Activated naive CD4-positive, alpha-beta T cell treated with anti-CD3 and anti-CD28 coated beads for 36 hours (primary cell): ENCODE measurements around the gene PRKN. TPM values are rescaled to one million over a fixed set of nuclear protein-coding genes. Genes with fewer than 3 reads are reported as not detected.

Experiments used
- CTCF ChIA-PET: fragments of 350-600 bp; sonication (Branson Sonifier 250); formaldehyde crosslinking; loops from one replicate; lab custom pipeline; 2021; ENCODE audit warnings: antibody characterized with exemption; lab: Charles Lee
- DNase-seq: peaks from one replicate; pipeline ENCODE4 v3.0.0-alpha.2; 2020
- H3K27ac Mint-ChIP-seq: one replicate; pipeline ENCODE4 v1.8.0; 2021; ENCODE audit warnings: mild to moderate bottlenecking, mixed read lengths
- H3K27me3 Mint-ChIP-seq: one replicate; pipeline ENCODE4 v1.8.0; 2021; ENCODE audit warnings: low read depth, mixed read lengths
- H3K36me3 Mint-ChIP-seq: one replicate; pipeline ENCODE4 v1.8.0; 2021; ENCODE audit warnings: low read depth, mixed read lengths
- H3K4me1 Mint-ChIP-seq: one replicate; pipeline ENCODE4 v1.8.0; 2021; ENCODE audit warnings: low read depth, mixed read lengths
- H3K4me3 Mint-ChIP-seq: one replicate; pipeline ENCODE4 v1.8.0; 2021; ENCODE audit warnings: mild to moderate bottlenecking, moderate library complexity, mixed read lengths
- H3K9me3 Mint-ChIP-seq: one replicate; pipeline ENCODE4 v1.8.0; 2021; ENCODE audit warnings: mixed read lengths
- intact Hi-C: fragments of 100-400 bp; cut with micrococcal nuclease; formaldehyde crosslinking; loops from one replicate; pipeline ENCODE4 v1.15.1; 2023
- total RNA-seq, 2 experiments: library from RNA; stranded (reverse); gene quantifications; one replicate each; pipeline ENCODE4 v1.2.3, GENCODE V29; 2021

The PRKN gene
- total RNA-seq, 2 experiments from 2014 or later: 0.33 to 0.72 TPM

DNA sequence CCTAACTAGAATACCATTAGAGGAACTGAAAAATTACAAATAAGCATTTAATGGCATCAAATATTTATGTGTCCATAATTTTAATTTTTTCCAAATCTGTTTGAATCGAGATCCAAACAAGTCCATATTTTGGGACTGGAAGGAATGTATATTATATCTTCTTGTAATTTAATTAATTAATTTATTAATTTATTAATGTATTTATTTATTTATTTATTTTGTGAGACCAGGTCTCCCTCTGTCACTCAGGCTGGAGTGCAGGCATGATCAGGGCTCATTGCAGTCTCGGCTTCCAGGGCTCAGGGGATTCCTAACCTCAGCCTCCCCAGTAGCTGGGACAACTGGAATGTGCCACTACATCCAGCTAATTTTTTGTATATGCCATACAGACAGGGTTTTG lies 453.6 kb downstream of the PRKN start:
- no peaks in the 10 kb centered on the region for H3K27me3 Mint-ChIP-seq
- no peak for DNase-seq
- no peaks in the 10 kb centered on the region for H3K36me3 Mint-ChIP-seq
- CTCF ChIA-PET: no interaction called here
- no peaks in the 10 kb centered on the region for H3K9me3 Mint-ChIP-seq
- no peaks in the 10 kb centered on the region for H3K4me1 Mint-ChIP-seq
- H3K4me3 Mint-ChIP-seq: no peak overlapping the region
- intact Hi-C loops: no loop called here
- no peak overlapping the region for H3K27ac Mint-ChIP-seq

- intact Hi-C loops: no loop called here
- CTCF ChIA-PET: no interaction called here
- Mint-ChIP-seq H3K27me3 (no peaks in the 10 kb centered on the region), H3K36me3 (no peaks in the 10 kb centered on the region), H3K27ac (no peak overlapping the region), H3K4me3 (no peak overlapping the region), H3K4me1 (no peaks in the 10 kb centered on the region), H3K9me3 (no peaks in the 10 kb centered on the region)
- no peak for DNase-seq
Observed at GRCh38 chr6:162271922-162272321, 455.6 kb downstream of the PRKN start.

DNA sequence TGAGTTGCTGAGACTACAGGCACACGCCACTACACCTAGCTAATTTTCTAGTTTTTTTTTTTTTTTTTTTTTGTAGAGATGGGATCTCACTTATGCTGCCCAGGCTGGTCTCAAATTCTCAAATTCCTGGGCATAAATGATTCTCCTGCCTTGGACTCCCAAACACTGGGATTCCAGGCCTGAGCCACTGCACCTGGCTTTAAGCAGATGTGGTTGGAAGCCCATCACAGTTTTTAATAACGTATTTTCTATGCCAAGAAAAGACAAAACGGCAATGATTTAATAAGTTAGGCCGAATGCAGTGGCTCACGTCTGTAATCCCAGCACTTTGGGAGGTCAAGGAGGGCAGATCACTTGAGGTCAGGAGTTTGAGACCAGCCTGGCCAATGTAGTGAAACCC lies 456.6 kb downstream of the PRKN start:
- H3K4me3 Mint-ChIP-seq: no peak overlapping the region
- H3K9me3 Mint-ChIP-seq: no peaks in the 10 kb centered on the region
- DNase-seq: no peak
- H3K27ac Mint-ChIP-seq: no peak overlapping the region
- CTCF ChIA-PET: no interaction called here
- H3K27me3 Mint-ChIP-seq: no peaks in the 10 kb centered on the region
- no peaks in the 10 kb centered on the region for H3K4me1 Mint-ChIP-seq
- H3K36me3 Mint-ChIP-seq: no peaks in the 10 kb centered on the region
- intact Hi-C loops: no loop called here

DNA sequence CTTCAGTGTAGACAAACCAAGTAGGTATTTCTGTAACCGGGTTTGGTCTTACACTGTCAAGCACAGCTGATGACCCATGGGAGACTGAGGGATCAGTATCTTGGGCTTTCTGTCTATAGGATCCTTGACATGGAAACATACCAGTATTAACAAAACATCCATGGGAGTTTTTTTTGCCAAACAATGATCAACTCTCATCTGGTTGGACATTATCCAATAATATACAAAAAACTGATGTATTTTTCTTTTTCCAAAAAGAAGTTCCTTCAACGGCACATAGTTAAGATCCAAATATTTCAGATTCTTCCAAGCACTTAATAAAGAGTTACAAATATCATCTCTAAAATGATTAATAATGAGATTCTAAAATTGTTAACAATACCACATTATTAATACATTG lies 459.9 kb downstream of the PRKN start:
- no peak for DNase-seq
- H3K4me1 Mint-ChIP-seq: no peaks in the 10 kb centered on the region
- H3K36me3 Mint-ChIP-seq: no peaks in the 10 kb centered on the region
- intact Hi-C loops: no loop called here
- no peak overlapping the region for H3K27ac Mint-ChIP-seq
- H3K9me3 Mint-ChIP-seq: no peaks in the 10 kb centered on the region
- H3K27me3 Mint-ChIP-seq: no peaks in the 10 kb centered on the region
- CTCF ChIA-PET: no interaction called here
- H3K4me3 Mint-ChIP-seq: no peak overlapping the region

DNA sequence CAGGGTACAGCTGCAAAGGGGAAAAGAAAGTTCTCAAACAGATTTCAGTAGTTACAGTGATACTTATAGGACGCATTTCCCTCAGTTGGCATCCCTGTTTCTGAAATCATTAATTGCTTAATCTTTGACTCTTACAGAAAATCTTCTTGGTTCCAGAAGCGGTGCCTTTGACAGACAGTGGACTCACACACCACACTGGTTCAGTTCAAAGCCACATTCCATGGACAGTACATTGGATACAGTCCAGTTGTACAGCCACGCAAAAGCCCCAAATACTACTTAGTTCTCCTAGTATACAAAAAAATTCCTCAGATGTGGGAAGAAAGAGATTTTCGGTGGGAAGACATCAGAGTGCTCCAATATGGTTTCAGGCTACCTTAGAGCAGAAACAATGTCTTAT lies 460.4 kb downstream of the PRKN start:
- Mint-ChIP-seq H3K27me3 (no peaks in the 10 kb centered on the region), H3K9me3 (no peaks in the 10 kb centered on the region), H3K4me1 (no peaks in the 10 kb centered on the region), H3K4me3 (no peak overlapping the region), H3K27ac (no peak overlapping the region), H3K36me3 (peaks cover 2% of the 10 kb centered on the region)
- DNase-seq: no peak
- intact Hi-C loops: no loop called here
- CTCF ChIA-PET: no interaction called here

DNA sequence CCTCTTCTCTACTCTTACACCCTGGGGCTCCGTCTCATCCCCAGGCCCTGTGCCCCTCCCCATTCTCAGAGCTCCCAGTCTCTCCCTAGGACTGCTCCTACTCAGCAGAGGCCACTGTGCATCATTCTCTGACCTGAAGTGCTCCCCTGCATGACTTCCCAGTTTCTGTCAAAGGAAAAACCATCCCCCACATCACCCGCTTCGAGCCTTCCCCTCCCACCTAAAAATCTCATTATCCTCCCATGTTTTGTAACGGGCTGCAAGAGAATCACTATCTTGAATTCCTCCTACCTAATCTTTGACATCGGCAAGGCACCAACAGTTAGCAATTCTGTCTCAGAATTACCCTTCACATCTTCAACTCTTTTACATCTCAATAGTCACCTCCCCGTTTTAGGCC lies 463.0 kb downstream of the PRKN start:
- CTCF ChIA-PET: no interaction called here
- H3K9me3 Mint-ChIP-seq: no peaks in the 10 kb centered on the region
- no peak for DNase-seq
- no peaks in the 10 kb centered on the region for H3K4me1 Mint-ChIP-seq
- H3K27ac Mint-ChIP-seq: no peak overlapping the region
- H3K4me3 Mint-ChIP-seq: no peak overlapping the region
- H3K27me3 Mint-ChIP-seq: no peaks in the 10 kb centered on the region
- H3K36me3 Mint-ChIP-seq: peaks cover 2% of the 10 kb centered on the region
- intact Hi-C loops: no loop called here

DNA sequence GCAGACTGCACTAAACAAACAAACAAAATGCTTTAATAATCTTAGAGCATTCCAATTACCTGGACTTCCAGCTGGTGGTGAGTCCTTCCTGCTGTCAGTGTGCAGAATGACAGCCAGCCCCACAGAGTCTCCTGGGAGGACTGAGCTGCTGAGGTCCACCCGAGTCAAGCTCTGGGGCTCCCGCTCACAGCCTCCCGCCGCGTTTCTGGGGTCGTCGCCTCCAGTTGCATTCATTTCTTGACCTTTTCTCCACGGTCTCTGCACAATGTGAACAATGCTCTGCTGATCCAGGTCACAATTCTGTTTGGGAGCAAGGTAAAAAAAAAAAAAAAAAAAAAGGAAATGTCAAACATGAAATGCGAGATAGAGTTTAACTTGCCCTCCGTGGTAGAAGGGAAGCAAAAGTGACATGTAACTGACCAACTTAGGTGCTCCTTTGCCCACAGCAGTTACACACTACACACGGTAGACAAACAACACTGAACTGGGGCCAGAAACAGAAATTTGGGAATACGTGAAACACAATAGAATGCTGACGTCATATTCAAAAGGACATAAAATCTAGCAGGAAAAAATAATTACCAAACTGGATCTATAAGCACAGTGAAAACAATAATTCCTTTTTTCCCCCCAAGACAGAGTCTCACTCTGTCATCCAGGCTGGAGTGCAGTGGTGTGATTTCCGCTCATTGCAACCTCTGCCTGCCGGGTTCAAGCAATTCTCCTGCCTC lies 464.9 kb downstream of the PRKN start:
- H3K4me1 Mint-ChIP-seq: no peaks in the 10 kb centered on the region
- H3K4me3 Mint-ChIP-seq: no peak overlapping the region
- CTCF ChIA-PET: no interaction called here
- intact Hi-C loops: no loop called here
- H3K27ac Mint-ChIP-seq: no peak overlapping the region
- no peaks in the 10 kb centered on the region for H3K27me3 Mint-ChIP-seq
- peaks cover 4% of the 10 kb centered on the region for H3K36me3 Mint-ChIP-seq
- H3K9me3 Mint-ChIP-seq: no peaks in the 10 kb centered on the region
- DNase-seq: no peak

DNA sequence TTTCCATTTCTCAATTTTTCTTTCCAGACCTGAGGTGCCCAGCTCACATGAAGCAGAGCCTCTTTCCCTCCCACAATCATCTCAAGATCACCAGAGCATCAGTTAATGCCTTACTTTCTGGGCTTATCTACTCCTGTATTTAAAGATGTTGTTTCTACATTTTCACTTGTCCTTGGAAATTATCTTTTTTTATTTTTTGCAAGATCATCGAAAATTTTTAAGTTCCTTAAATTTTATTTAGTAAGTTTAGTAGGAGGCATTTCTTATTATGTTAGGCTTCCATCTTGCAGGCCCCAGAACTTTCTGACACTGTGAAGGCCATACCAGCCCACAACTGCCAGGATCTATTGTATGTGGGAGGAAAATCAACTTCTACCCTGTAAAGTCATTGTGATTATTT lies 466.0 kb downstream of the PRKN start:
- Mint-ChIP-seq H3K4me1 (no peaks in the 10 kb centered on the region), H3K9me3 (no peaks in the 10 kb centered on the region), H3K36me3 (peaks cover 6% of the 10 kb centered on the region), H3K4me3 (no peak overlapping the region), H3K27me3 (no peaks in the 10 kb centered on the region), H3K27ac (no peak overlapping the region)
- intact Hi-C loops: no loop called here
- CTCF ChIA-PET: no interaction called here
- DNase-seq: no peak

DNA sequence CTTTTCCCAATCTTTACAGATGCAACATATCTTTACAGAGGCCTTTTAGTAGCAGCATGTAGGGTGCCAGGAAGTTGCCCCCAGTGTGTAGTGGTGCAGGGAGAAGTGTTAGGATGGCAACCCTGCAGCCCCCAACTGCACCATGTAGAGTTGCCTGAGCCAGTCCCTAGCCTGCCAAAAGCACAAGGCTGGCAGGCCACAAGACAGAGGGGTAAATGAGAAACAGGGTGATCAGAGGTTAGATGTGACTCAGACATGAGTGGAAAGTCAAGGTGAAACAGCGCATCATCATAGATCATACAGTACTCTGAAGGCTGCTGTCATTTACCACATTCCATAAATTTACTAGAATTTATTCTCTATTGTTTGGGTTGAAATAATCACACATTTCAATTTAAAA lies 467.5 kb downstream of the PRKN start:
- no peak overlapping the region for H3K27ac Mint-ChIP-seq
- intact Hi-C loops: no loop called here
- DNase-seq: peak; percentile 5

DNA sequence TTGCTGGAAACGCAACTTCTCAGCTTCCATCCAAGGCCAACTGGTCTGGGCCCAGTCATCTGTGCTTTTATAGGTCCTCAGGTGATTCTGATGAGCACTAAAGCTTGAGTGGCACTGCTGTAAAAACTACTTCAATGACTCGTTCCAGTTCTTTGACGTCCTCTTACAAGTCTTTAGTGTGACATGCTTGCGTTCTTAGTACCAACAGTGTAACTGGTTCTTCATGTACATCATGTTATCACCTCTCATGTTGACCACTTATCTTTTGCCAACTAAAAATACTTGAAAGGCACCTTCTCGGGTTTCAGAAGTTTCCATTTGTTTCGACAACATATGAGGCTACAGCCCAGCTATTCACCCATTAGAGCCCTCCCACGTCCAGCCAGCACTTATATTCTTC lies 468.9 kb downstream of the PRKN start:
- DNase-seq: no peak
- CTCF ChIA-PET: interaction anchor here (0.5 kb wide), 1 partner anchor 23 kb away, joined by 3 read pairs; no protein-coding TSS in a partner anchor
- H3K36me3 Mint-ChIP-seq: peaks cover 6% of the 10 kb centered on the region
- no peaks in the 10 kb centered on the region for H3K4me1 Mint-ChIP-seq
- intact Hi-C loops: no loop called here
- H3K9me3 Mint-ChIP-seq: no peaks in the 10 kb centered on the region
- H3K4me3 Mint-ChIP-seq: no peak overlapping the region
- H3K27me3 Mint-ChIP-seq: no peaks in the 10 kb centered on the region
- H3K27ac Mint-ChIP-seq: no peak overlapping the region

More for the DNA sequence above, 467.5 kb downstream of the PRKN start:
- H3K27me3 Mint-ChIP-seq: no peaks in the 10 kb centered on the region
- CTCF ChIA-PET: no interaction called here
- H3K4me3 Mint-ChIP-seq: no peak overlapping the region
- H3K4me1 Mint-ChIP-seq: no peaks in the 10 kb centered on the region
- H3K36me3 Mint-ChIP-seq: peaks cover 6% of the 10 kb centered on the region
- no peaks in the 10 kb centered on the region for H3K9me3 Mint-ChIP-seq

- Mint-ChIP-seq H3K4me1 (no peaks in the 10 kb centered on the region), H3K27ac (no peak overlapping the region), H3K9me3 (no peaks in the 10 kb centered on the region), H3K36me3 (peaks cover 5% of the 10 kb centered on the region), H3K27me3 (no peaks in the 10 kb centered on the region), H3K4me3 (no peak overlapping the region)
- CTCF ChIA-PET: no interaction called here
- intact Hi-C loops: no loop called here
- DNase-seq: no peak
Observed at GRCh38 chr6:162256361-162256760, 471.2 kb downstream of the PRKN start.

DNA sequence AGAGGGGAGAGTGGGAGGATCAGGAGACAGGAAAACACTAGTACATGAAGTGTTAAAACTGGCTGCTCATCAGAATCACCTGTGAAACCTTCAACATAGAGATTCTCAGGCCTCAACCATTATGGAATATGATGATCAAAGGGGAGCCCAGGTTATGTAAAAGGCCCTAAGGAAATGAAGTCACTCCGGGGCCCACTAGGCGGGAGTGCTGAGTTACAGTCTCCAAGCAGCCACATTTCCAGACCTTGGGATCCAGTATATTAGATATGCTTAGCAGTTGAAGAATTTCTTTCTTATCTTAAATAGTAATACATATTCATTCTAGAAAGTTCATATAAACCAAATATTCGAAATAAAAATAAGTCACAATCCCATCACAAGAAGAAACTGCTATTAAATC lies 476.3 kb downstream of the PRKN start:
- intact Hi-C loops: no loop called here
- no peaks in the 10 kb centered on the region for H3K36me3 Mint-ChIP-seq
- CTCF ChIA-PET: no interaction called here
- H3K9me3 Mint-ChIP-seq: no peaks in the 10 kb centered on the region
- no peak overlapping the region for H3K4me3 Mint-ChIP-seq
- H3K4me1 Mint-ChIP-seq: no peaks in the 10 kb centered on the region
- no peaks in the 10 kb centered on the region for H3K27me3 Mint-ChIP-seq
- no peak for DNase-seq
- H3K27ac Mint-ChIP-seq: no peak overlapping the region

GRCh38 chr6:162249907-162250642 lies 477.5 kb downstream of the PRKN start:
- intact Hi-C loops: no loop called here
- DNase-seq: no peak
- H3K27me3 Mint-ChIP-seq: no peaks in the 10 kb centered on the region
- H3K27ac Mint-ChIP-seq: no peak overlapping the region
- no peaks in the 10 kb centered on the region for H3K4me1 Mint-ChIP-seq
- H3K36me3 Mint-ChIP-seq: no peaks in the 10 kb centered on the region
- CTCF ChIA-PET: interaction anchor here (0.6 kb wide), 1 partner anchor 1642 kb away, joined by 3 read pairs; no protein-coding TSS in a partner anchor
- no peaks in the 10 kb centered on the region for H3K9me3 Mint-ChIP-seq
- no peak overlapping the region for H3K4me3 Mint-ChIP-seq
